ENCODE data around the gene PPP3CA.

Gene PPP3CA

DNA sequence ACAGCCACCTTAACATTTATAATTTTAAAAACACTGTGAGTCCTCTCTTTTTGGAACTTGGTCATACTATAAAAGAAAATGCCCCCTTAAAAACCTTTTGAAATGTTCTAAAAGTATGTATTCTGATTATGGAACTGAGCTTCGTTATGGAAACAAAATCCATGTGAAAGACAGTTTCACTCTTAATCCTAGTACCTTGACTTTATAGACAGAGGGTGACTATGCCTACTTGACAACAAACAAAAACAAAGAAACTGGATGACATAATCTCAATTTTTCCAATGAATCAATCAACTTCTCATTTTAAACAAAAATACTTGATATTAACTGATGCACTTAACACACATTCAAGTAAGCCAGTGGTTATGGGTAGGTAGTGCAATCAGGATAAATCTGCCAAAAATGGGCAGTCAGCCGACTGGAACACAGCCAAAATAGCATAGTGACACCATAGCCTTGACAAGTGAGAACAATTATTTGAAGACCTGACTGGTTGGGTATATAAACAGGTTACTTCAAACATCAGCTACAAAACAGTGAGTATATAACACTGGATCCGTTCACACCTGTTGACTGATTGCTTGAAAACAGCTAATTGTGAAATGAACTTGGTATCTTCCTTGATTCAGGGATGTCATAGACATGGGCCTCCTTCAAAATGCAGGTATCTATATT, 265.5 kb downstream of the PPP3CA start:
- no peak for DNase-seq

DNA sequence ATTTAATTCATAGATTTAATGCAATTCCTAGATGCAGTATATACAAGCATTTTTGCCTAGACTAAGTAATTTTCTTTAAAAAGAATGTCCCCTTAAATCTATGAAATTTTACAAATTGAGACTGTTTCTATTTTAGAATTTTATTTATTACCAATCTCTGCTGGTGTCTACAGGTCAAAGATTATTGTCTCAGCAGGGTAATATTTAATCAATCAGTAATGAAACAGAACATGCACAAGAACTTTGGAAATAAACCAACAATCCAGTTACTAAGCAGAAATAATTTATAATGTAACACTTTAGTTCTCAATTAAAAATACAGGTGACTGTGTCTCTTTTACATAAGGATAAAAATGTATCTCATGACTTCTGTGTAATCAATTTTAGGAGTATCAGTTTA, 266.2 kb downstream of the PPP3CA start:
- DNase-seq: no peak

DNA sequence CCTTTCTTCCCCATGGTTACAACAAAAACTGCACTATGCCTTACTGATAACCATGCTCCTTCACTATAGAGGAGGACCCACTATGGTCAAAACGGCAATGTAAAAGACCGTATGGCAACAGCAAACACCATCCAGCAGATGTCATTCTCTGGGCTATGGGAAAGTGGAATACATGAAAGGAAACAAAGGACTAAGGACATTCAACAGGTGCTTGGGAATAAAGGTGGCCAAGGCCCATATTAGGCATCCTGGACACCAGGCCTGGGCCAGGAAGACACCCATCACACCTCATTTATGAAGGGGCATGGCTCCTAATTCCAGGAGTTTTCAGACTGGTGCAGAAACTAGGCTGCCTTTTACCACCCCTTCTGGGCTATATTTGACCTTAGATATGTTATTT, 268.4 kb downstream of the PPP3CA start:
- no peak for DNase-seq

DNA sequence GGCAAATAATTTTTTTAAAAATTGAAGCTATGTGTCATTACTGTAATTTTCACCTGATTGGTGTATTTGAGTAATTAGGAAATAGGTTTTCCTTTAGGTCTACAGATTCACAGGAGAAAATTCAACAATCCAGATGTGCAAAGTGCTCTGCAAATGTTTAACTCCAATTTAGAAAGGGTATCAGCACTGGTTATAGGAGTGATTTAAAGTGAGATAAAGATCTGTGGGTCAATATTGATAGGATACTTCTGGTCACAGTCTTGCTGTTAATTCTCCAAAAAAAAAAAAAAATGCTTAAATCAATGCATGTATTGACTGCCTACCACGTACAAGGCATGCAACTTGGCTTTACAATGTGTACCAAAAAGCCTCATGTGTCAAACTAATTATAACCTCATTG, 271.3 kb downstream of the PPP3CA start:
- DNase-seq: no peak

DNA sequence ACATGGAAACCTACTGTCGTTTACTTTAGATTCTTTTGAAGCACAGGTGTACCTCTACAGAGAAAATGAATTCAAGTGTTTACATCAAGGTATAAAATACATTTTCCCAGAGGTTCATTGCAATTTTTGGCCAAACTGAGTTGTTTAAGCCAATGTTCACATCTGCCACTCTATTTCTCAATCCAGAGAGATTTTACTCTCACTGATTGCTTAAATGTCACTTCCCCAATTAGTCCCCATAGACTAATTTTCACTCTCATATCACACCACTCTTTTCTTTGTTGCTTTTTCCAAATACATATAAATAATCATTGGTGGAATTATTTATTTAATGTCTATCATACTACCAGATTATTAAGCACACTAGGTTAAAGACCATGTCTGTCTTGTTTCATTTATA, 271.8 kb downstream of the PPP3CA start:
- no peak for DNase-seq

DNA sequence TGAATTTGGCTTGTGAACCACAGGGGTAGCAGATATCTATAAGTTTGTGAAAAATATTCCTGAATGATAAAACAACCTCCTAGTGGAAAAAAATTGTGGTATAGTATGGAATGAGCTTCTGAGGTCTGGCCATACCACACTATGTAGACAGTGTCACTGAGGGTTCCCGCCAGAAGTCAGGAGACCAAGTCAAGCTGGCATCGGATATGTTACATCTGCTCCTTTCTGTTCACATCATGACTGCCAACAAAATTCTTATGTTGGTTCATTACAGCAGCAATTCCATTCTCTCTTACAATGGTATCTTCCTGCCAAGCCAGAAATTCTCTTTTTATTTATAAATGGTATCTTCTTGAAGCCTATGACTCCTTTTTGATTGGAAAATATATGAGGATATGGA, 273.0 kb downstream of the PPP3CA start:
- DNase-seq: no peak

DNA sequence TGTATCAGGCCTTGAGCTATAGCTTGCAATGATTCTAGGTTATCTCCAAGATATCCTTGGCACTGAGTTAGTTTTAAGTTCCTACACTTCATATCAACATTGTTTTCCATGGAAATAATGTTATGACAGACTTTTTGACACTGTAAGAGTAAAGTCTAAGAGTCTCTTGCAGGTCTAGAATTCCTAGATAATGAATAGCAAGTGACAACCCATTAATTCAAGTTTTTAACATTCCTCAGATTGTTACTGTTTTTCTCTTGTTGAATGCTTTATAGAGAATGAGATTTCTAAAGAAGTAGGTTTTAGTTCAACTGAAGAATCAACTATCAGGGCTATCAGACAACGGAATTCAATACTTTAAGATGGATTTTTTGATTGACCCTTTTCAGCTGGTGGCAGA, 276.1 kb downstream of the PPP3CA start:
- DNase-seq: no peak

DNA sequence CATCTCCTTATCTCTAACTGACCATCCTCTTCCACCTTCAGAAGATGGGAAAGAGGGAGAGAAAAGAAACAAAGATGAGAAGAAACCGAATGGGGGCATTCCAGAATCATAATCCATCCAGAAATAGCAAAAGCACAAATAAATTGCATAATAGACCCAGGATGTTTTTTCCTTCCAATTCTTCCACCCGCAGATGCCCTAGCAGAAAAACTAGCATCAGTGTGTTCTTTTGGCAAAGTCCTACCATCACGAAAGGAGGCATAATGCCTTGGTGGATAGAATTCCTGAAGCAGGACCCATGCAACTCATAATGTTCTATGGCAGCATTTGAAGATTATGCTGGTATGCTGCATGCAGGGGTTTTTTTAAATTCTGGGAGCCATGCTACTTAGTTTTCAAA, 279.2 kb downstream of the PPP3CA start:
- no peak for DNase-seq

DNA sequence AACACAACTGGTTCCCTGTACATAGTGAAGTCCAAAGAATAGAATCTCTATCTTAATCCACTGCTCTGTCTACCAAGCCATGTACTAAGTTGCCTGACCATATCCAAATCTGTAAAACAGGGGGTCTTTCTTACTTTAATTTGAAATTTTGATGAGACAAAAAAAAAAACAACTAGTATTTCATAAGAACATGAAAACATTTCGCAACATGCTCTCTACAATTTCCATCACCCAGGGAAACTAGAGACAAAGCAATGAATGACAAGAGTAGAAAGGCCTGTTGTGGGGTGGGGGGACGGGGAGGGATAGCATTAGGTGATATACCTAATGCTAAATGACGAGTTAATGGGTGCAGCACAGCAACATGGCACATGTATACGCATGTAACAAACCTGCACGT, 279.9 kb downstream of the PPP3CA start:
- no peak for DNase-seq

DNA sequence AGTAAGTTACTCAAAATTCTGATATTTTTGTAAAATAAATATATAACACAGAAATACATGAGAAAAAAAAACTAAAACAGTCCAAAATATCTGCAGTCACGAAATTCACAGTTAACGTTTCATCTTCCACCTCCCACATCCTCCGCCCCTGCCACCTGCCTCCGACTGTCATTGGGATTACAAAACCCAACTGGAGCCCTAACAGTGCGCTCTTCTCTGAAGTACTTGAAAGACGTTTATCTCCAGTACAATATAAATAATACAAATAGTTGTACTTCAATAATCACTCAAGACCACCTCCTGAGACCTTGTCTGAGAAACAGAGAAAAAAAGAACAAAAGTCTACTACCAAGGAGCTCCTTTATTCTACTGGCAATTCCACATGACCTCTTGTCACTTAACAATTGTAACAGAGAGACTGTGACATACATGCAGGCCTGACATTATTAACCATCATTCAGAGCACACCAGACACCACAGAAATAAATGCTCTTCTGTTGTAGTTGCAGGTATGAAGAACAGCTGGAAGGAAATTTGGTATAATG, 280.6 kb downstream of the PPP3CA start:
- DNase-seq: no peak

DNA sequence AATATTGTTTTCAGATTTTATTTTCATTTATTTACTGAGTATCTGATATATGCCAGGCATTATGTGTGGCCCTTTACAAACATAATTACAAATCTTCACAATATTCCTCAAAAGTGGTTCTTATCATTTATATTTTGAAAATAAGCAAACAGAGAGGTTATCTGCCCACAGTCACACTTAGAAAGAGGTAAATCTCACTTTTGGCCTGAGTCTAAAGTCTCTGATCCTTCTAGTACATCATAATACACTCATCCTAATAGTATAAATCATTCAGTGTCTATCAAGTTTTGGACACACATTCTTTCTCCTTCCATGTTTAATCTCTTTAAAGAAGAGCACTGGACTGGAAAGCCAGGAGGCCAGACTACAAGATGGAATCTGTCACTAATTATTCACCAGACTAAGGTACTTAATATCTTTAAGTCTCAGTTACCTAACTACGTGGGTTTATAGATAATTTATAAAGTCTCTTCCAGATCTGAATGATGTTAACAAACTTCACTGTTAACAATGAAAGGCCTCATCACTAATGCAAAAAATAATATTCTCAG, 281.3 kb downstream of the PPP3CA start:
- no peak for DNase-seq

DNA sequence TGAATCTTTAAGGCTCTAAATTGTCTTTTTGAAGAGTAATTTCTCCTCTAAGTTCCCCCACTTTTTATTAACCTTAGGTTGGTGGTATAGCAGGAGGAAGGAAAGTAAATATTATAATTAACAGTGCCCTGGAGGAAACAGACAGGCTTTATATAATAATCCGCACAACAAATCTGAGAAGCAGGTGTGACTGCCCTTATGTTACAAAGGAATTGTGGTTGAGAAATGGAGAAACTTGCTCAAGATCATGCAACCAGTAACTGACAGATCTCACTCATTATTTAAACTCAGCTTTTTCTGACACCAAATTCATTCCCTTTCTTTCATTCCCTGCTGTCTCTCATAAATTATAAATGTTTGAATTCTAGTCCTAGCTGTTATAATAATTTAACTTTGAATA, 282.0 kb downstream of the PPP3CA start:
- DNase-seq: no peak

DNA sequence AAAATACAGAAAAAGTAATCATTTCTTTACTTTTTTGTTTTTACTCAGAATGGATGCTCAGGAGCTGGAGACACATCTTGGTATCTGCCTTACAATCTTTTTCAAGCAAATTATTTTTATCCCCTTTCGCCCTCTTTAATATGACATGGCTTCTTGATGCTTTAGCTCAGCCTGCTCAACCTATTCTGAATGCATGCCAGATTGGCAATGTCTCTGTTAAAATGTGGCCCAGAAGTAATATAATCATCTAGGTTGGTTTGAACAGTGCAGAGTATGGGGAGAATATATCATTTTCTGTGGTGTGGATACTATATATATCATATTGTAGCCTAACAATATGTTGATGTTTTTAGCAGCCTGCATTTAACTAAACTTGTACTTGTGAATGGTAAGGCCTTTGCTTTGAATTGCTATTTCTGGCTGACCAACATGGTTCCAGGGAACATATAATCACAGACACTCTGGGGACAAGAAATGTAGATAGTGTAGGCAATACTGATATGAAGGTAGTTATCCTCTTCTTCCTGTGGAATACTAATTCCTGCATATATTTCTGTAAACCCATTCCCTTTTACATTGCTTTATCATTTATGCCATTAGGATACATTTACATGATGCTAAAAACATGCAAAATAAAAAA, 282.7 kb downstream of the PPP3CA start:
- DNase-seq: no peak

DNA sequence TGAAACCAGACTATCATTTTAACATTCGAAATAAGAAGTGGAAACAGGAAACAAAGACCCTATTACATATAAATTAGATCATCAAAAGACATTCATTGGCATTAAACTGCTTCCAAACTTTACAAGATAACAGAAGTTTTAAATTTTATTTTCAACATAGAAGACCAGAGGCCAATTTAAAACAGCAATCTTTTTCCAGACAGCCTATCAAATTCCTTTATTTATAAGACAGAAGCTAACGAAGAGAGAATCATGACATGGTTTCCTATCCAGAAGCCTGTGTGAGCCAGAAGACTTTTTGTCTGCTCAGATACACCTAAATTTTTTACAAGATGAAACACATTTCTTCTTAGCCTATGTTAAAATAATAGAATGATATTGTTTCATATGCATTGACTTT, 291.9 kb downstream of the PPP3CA start:
- no peak for DNase-seq

DNA sequence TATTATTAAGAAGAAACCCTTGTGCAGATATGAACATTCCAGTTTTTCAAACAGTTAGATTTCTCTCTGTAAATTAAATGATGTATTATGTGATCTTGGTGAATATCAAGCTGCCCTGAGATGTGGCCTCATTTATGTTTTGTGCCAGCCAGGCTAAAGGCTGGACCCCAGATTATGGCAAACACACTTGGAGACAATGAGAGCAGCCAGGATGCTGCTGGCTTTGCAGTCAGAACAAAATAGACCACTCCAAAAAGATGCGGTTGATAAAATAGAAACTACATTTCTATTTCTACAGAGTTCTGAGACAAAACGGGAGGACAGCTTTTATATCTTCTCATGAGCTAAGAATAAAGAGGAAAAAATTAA, 296.5 kb downstream of the PPP3CA start:
- no peak for DNase-seq

DNA sequence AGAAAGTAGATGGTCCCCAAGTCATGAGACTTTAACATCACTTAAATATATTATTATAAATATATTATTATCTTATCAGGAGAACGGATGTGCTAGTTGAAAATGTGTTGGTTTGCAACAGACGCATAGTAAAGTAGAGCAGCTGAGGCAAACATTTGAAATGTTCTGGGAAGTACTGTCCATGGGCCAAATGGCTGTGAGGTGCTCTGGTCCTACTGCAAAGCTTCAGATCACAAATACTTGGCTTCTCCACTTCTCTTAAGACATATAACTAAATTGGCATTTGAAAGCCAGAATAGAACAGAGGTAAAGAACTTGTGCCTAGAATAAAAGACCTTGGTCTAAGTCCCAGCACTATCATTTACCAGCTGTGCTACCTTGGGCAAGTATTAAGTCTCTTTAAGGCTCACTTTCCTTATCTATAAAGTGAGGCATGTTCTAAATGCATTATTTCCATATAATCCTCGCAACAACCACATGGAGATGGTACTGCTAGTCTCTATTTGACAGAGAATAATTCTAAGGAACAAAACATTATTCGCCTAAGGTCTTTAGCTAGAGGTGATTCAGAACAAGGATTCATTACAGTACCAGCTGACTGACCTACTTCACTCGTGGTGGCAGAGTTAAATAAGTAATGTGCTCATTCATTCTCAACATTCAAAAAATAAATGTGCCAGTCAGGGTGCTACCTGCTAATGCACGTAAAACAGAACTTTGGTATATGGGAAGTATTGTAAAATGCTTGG, 297.1 kb downstream of the PPP3CA start:
- DNase-seq: no peak

DNA sequence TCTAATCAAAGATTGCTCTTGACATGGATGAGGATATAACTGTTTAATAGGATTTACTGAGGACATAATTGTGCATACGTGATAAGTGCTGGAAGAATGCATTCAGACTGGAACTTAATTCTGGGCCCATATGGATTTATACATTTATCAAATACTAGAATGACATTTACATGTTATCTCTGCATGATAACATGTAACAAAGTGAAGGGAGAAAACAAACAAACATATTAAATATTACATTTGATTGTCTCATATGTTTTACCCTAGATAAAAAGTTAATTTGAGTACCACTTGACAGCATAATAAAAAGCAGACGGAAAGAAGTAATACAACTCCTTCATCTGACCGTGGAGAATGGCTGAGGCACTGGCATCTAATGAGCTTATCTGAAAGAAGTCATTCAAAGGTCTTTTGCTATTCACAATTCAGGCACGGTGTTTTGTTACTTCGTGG, 297.8 kb downstream of the PPP3CA start:
- no peak for DNase-seq

DNA sequence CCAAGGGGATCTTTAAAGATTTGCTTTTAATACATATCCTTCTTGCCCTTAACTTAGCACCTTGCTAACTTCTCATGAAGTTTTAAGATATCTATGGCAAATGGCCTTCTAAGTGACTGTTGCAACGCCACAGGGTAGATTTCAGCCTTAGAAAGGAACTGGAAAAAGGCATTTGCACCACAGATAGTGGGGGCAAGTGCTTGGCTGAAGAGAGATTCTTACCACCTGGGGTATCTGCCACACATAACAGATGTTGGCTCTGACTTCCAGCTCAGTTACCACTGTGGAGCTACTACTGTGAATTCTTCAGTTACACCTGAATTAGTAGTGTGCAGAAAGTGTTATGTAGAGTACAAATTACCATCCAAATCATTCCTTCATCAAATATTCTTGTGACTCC, 302.6 kb downstream of the PPP3CA start:
- no peak for DNase-seq

DNA sequence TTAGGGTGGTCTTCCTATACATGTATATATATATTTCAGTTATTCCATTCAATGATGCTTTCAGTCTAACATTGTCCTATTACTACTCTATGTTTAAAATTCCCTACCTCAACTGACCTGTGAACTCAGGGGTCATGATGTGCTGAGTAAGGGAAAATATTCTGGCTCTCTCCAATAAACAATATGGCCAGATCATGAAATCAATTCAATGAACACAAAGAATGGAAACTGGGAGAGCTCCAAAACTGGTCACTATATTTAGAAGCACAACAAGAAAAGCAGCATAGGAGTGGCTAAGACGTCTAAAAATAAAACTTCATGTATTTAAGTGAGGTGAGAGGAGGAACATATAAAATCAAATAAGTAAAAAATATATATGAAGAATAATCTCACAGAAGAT, 304.5 kb downstream of the PPP3CA start:
- DNase-seq: no peak

DNA sequence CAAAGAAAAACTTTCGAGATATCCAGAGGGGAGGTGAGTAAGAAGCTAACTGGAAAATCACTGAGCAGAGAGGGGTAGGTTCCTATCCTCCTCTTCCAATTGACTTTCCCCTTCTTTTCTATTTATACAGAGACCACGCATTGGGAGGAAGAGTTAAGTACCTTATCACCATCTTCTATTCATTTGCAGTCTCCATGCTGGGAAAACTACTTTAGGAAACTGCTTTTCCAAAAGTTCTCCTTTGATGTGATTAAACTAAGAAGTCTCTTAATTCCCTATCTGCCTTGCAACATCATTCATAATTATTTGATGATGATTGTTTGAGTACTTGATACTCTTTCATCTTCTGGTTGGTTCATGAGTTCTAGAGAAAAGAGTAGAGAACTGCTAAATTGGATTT, 306.6 kb downstream of the PPP3CA start:
- no peak for DNase-seq

DNA sequence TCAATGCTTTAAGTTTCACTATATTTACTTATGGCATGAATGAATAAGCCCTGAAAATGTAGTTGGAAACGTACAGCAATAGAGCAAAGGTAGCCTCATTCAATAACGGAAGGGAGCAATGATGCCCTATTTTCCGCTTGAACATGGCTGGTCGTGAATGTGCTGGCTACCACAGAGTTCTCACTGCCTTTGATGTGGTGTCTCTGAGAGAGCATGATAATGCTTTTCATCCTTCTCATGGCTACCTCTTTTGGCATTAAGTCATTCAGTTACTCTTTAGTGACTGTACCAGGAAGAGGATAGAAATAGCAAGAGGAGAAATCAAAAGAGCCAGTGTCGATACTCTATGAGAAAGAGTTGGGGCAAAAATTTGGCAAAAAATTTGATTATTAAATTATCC, 308.0 kb downstream of the PPP3CA start:
- no peak for DNase-seq

DNA sequence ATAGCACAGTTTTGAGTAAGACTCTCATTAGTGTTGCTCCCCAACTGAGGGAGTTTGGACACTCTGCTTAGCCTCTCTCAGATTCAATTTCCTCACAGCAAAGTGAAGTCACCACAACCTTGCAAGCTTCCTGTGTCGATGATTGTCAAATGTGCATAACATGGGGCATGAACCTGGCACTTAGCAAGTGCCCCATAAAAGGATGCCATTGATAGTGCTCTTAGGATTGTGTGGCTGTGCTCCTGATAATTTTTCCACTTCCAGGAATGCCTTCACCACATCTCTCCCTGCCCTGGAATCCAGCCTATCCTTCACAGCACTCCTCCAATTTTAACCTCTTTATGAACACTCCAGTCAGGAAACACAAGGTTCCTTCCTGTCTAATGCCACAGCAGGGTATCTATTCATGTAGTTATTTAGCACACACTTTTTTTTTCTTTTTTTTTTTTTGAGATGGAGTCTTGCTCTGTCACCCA, 309.4 kb downstream of the PPP3CA start:
- DNase-seq: no peak

DNA sequence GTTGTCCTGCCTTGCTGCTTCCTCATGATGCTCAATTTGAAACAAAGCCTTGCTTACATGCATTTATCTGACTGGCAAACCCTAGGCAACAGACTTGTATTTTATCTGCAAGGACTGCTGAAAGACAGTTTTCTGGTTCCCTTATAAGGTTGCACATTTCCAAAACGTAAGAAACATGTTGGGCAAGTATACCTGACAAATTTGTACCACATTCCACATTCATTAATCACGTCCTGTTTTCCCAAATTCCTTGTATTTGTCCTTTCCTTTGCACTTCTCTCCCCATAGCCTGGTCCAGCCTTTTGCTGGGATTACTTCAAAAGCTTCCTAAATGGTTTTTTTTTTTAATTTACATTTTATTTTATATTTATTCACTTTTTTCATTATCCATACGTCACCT, 310.1 kb downstream of the PPP3CA start:
- DNase-seq: no peak

DNA sequence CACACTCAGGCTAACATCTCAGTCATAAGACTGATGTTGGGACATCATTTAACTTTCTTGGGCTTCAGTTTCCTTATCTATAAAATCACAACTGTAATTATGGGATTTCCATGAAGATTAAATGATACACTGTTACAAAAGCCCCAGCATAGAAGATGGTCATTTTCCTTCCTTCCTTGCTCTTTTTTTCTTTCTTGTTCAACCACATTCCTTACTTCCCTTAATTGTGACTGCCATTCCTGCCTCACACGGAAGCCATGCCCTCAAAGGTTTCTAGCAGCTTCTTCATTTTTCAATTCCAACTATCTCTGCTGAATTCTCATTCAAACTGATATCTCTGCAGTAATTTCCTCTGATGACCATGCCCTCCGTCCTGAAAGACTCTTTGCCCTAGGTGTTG, 311.8 kb downstream of the PPP3CA start:
- no peak for DNase-seq

All from NCI-H1092 (cell line).